HCT116 (cell line): ENCODE data around the gene TNFSF13.

ENCODE experiments used
- CTCF ChIP-seq, 3 experiments: fragments of 200-600 bp in 1 of 3; sonication (generic) in 1 of 3; IDR thresholded peaks in 2 of 3; conservative IDR thresholded peaks in 1 of 3; 2 replicates each; pipeline ENCODE4 v1.5.1; 2012 to 2017; ENCODE audit warnings: low read depth in 2 of 3, low read length in 2 of 3, antibody characterized with exemption in 1 of 3, borderline replicate concordance in 1 of 3, control low read depth in 1 of 3, mild to moderate bottlenecking in 1 of 3, mixed read lengths in 1 of 3, mixed run types in 1 of 3, moderate library complexity in 1 of 3; ENCODE audit not compliant: insufficient read depth in 1 of 3
- JUND ChIP-seq: IDR thresholded peaks from 2 replicates; pipeline ENCODE4 v1.6.1; 2012
- POLR2A ChIP-seq: IDR thresholded peaks from 2 replicates; pipeline ENCODE4 v1.7.0; 2011; ENCODE audit warnings: borderline replicate concordance; ENCODE audit not compliant: insufficient read depth, insufficient read length; ENCODE audit errors: extremely low read depth
- SRF ChIP-seq: IDR thresholded peaks from 2 replicates; pipeline ENCODE4 v1.6.1; 2012; ENCODE audit warnings: low read depth
- TCF7L2 ChIP-seq: IDR thresholded peaks from 2 replicates; pipeline ENCODE4 v1.7.0; 2011; ENCODE audit warnings: borderline replicate concordance, inconsistent platforms; ENCODE audit not compliant: insufficient read depth, insufficient read length; ENCODE audit errors: extremely low read depth
- TF ChIP-seq, protein P1 (sequence below): IDR thresholded peaks from 2 replicates; pipeline ENCODE4 v1.6.1; 2012; ENCODE audit warnings: low read depth

DNA sequence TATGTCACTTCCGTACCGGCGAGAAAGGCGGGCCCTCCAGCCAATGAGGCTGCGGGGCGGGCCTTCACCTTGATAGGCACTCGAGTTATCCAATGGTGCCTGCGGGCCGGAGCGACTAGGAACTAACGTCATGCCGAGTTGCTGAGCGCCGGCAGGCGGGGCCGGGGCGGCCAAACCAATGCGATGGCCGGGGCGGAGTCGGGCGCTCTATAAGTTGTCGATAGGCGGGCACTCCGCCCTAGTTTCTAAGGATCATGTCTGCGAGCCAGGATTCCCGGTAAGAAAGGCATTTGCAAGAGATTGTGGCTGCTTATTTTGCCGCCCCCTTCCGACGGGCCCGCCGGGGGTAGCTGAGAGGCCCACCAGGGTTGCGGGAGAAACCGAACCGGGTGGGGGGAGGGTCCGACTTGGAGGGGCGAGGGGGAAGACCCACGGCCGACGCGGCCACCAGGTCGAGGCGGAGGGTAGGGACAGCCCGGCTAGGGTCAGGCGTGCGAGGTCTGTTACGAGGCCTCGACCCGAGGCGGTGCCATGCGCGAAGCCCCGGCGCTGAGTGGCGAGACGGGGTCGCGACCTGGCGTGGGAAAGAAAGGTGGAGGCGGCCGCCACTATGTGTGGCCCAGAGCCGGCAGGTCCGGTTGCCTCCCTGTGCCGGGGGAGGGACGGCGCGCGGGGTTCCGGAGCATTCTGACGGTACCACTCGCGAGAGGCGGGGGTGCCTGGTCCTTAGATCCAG, 14.2 kb downstream of the TNFSF13 start:
- TF ChIP-seq SRF (no peak), POLR2A (peak; percentile 99), CTCF (IDR thresholded peaks at IDR 0.05 in 2 of 3, conservative IDR thresholded peaks at IDR 0.05 in 1 of 3; ENCODE audit: borderline replicate concordance in 1 of 3, insufficient read depth in 1 of 3, low read depth in 2 of 3, low read length in 2 of 3) (no peak), TCF7L2 (no peak), JUND (0 out of 2 replicates have a peak, but pooled peaks have one; percentile 43)
- TF ChIP-seq, protein P1, sequence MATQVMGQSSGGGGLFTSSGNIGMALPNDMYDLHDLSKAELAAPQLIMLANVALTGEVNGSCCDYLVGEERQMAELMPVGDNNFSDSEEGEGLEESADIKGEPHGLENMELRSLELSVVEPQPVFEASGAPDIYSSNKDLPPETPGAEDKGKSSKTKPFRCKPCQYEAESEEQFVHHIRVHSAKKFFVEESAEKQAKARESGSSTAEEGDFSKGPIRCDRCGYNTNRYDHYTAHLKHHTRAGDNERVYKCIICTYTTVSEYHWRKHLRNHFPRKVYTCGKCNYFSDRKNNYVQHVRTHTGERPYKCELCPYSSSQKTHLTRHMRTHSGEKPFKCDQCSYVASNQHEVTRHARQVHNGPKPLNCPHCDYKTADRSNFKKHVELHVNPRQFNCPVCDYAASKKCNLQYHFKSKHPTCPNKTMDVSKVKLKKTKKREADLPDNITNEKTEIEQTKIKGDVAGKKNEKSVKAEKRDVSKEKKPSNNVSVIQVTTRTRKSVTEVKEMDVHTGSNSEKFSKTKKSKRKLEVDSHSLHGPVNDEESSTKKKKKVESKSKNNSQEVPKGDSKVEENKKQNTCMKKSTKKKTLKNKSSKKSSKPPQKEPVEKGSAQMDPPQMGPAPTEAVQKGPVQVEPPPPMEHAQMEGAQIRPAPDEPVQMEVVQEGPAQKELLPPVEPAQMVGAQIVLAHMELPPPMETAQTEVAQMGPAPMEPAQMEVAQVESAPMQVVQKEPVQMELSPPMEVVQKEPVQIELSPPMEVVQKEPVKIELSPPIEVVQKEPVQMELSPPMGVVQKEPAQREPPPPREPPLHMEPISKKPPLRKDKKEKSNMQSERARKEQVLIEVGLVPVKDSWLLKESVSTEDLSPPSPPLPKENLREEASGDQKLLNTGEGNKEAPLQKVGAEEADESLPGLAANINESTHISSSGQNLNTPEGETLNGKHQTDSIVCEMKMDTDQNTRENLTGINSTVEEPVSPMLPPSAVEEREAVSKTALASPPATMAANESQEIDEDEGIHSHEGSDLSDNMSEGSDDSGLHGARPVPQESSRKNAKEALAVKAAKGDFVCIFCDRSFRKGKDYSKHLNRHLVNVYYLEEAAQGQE, result no peak
